ENCODE results near the gene ONECUT1.

DNA sequence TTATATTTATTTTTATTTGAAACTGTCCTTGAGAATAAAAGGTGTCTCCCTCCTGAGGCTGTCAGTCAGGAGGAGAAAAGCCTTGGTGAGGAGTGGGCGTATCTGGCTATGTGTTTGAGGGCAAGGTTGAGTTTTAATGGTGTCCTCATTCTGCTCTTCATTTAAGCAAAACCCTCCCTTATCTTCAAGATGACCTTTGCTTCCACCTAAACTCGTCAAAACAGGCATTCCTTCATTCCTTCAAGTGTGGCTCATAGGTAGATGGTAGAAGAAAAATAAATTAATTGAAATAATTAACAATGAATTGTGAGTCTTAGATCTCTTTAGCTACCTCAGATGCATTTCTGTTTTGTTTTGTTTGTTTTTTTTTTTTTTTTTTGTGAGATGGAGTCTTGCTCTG is 71.6 kb downstream of the ONECUT1 start:
- TF ChIP-seq POLR2A (IDR thresholded peaks at IDR 0.05): no peak
- TF ChIP-seq, protein P1, sequence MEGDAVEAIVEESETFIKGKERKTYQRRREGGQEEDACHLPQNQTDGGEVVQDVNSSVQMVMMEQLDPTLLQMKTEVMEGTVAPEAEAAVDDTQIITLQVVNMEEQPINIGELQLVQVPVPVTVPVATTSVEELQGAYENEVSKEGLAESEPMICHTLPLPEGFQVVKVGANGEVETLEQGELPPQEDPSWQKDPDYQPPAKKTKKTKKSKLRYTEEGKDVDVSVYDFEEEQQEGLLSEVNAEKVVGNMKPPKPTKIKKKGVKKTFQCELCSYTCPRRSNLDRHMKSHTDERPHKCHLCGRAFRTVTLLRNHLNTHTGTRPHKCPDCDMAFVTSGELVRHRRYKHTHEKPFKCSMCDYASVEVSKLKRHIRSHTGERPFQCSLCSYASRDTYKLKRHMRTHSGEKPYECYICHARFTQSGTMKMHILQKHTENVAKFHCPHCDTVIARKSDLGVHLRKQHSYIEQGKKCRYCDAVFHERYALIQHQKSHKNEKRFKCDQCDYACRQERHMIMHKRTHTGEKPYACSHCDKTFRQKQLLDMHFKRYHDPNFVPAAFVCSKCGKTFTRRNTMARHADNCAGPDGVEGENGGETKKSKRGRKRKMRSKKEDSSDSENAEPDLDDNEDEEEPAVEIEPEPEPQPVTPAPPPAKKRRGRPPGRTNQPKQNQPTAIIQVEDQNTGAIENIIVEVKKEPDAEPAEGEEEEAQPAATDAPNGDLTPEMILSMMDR (IDR thresholded peaks at IDR 0.05 in 4 of 5, conservative IDR thresholded peaks at IDR 0.05 in 1 of 5): no peak

Measured in gastrocnemius medialis (tissue), 4 donors.